ENCODE data around the gene DRC1.

DNA sequence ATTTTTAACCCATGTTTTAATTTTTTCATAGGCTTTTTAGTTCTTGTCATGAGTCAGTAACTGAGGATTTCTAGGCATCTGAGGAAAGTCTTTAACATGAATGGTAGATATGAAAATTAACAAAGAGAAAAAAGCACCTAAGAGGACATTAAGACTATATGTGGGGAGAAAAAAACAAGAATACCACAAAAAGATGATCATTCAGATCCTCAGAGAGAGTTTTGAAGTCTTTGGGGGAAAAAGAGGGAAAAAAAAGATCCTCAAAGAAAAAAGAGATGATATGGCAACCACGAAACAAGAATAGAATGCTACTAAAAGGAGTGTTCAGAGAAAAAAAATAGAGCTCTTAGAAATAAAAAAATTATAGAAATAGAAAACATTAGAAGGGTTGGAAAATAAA lies 8.1 kb downstream of the DRC1 start:
- TF ChIP-seq, protein P1, sequence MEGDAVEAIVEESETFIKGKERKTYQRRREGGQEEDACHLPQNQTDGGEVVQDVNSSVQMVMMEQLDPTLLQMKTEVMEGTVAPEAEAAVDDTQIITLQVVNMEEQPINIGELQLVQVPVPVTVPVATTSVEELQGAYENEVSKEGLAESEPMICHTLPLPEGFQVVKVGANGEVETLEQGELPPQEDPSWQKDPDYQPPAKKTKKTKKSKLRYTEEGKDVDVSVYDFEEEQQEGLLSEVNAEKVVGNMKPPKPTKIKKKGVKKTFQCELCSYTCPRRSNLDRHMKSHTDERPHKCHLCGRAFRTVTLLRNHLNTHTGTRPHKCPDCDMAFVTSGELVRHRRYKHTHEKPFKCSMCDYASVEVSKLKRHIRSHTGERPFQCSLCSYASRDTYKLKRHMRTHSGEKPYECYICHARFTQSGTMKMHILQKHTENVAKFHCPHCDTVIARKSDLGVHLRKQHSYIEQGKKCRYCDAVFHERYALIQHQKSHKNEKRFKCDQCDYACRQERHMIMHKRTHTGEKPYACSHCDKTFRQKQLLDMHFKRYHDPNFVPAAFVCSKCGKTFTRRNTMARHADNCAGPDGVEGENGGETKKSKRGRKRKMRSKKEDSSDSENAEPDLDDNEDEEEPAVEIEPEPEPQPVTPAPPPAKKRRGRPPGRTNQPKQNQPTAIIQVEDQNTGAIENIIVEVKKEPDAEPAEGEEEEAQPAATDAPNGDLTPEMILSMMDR (conservative IDR thresholded peaks at IDR 0.05; ENCODE audit: low read depth, low read length): no peak
- TF ChIP-seq SMC3 (IDR thresholded peaks at IDR 0.05; ENCODE audit: low read depth, low read length): no peak
- TF ChIP-seq, protein P2, sequence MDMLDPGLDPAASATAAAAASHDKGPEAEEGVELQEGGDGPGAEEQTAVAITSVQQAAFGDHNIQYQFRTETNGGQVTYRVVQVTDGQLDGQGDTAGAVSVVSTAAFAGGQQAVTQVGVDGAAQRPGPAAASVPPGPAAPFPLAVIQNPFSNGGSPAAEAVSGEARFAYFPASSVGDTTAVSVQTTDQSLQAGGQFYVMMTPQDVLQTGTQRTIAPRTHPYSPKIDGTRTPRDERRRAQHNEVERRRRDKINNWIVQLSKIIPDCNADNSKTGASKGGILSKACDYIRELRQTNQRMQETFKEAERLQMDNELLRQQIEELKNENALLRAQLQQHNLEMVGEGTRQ (IDR thresholded peaks at IDR 0.05; ENCODE audit: low read depth, low read length): no peak
